Mucosa of stomach (tissue), 1 donor: ENCODE results near the gene CDH4.

Experiments used
- H3K27me3 ChIP-seq: one replicate; pipeline ENCODE4 v1.7.0; 2013; ENCODE audit warnings: mild to moderate bottlenecking, low read length; ENCODE audit not compliant: control insufficient read depth, insufficient read depth
- H3K36me3 ChIP-seq: one replicate; pipeline ENCODE4 v1.7.0; 2013; ENCODE audit warnings: low read length; ENCODE audit not compliant: control insufficient read depth, insufficient read depth
- H3K4me1 ChIP-seq: one replicate; pipeline ENCODE4 v1.7.0; 2013; ENCODE audit warnings: mild to moderate bottlenecking, low read length; ENCODE audit not compliant: control insufficient read depth, insufficient read depth
- H3K4me3 ChIP-seq: one replicate; pipeline ENCODE4 v1.7.0; 2013; ENCODE audit warnings: low read length
- H3K9ac ChIP-seq: one replicate; pipeline ENCODE4 v1.7.0; 2013; ENCODE audit warnings: mild to moderate bottlenecking, low read length, moderate library complexity
- H3K9me3 ChIP-seq: one replicate; pipeline ENCODE4 v1.7.0; 2013; ENCODE audit warnings: mild to moderate bottlenecking, low read length, moderate library complexity; ENCODE audit not compliant: control insufficient read depth
- donor health status: Pancreatic carcinoma.

Gene CDH4

GRCh38 chr20:61763740-61764400, 511.8 kb downstream of the CDH4 start:
- H3K27me3 ChIP-seq, result no peaks in the 10 kb centered on the region

GRCh38 chr20:61764471-61765025, 512.5 kb downstream of the CDH4 start:
- no peaks in the 10 kb centered on the region for H3K9me3 ChIP-seq
- no peak overlapping the region for H3K4me3 ChIP-seq
- H3K36me3 ChIP-seq, result no peaks in the 10 kb centered on the region
- no peak overlapping the region for H3K9ac ChIP-seq
- H3K27me3 ChIP-seq, result no peaks in the 10 kb centered on the region
- no peaks in the 10 kb centered on the region for H3K4me1 ChIP-seq

More at GRCh38 chr20:61763740-61764400, 511.8 kb downstream of the CDH4 start:
- Histone ChIP-seq H3K9ac (no peak overlapping the region), H3K9me3 (no peaks in the 10 kb centered on the region), H3K4me3 (no peak overlapping the region), H3K36me3 (no peaks in the 10 kb centered on the region), H3K4me1 (no peaks in the 10 kb centered on the region)

- H3K4me3 ChIP-seq, result no peak overlapping the region
- no peaks in the 10 kb centered on the region for H3K27me3 ChIP-seq
- H3K4me1 ChIP-seq, result no peaks in the 10 kb centered on the region
- H3K9ac ChIP-seq, result no peak overlapping the region
- H3K9me3 ChIP-seq, result no peaks in the 10 kb centered on the region
- H3K36me3 ChIP-seq, result no peaks in the 10 kb centered on the region
Measured at GRCh38 chr20:61765081-61765870, 513.2 kb downstream of the CDH4 start.

GRCh38 chr20:61765871-61766654, 514.0 kb downstream of the CDH4 start:
- no peak overlapping the region for H3K9ac ChIP-seq
- no peaks in the 10 kb centered on the region for H3K36me3 ChIP-seq
- no peak overlapping the region for H3K4me3 ChIP-seq
- no peaks in the 10 kb centered on the region for H3K4me1 ChIP-seq
- no peaks in the 10 kb centered on the region for H3K27me3 ChIP-seq
- no peaks in the 10 kb centered on the region for H3K9me3 ChIP-seq

- Histone ChIP-seq H3K9ac (no peak overlapping the region), H3K4me3 (no peak overlapping the region), H3K4me1 (no peaks in the 10 kb centered on the region), H3K36me3 (no peaks in the 10 kb centered on the region), H3K27me3 (no peaks in the 10 kb centered on the region), H3K9me3 (no peaks in the 10 kb centered on the region)
Measured at GRCh38 chr20:61766921-61767610, 515.0 kb downstream of the CDH4 start.

- Histone ChIP-seq H3K4me1 (no peaks in the 10 kb centered on the region), H3K9me3 (no peaks in the 10 kb centered on the region), H3K36me3 (no peaks in the 10 kb centered on the region), H3K9ac (no peak overlapping the region), H3K27me3 (no peaks in the 10 kb centered on the region), H3K4me3 (no peak overlapping the region)
Measured at GRCh38 chr20:61767761-61768494, 515.9 kb downstream of the CDH4 start.

- H3K9me3 ChIP-seq, result no peaks in the 10 kb centered on the region
- H3K4me3 ChIP-seq, result no peak overlapping the region
- H3K36me3 ChIP-seq, result no peaks in the 10 kb centered on the region
- no peaks in the 10 kb centered on the region for H3K4me1 ChIP-seq
- H3K27me3 ChIP-seq, result no peaks in the 10 kb centered on the region
- no peak overlapping the region for H3K9ac ChIP-seq
Measured at GRCh38 chr20:61768571-61769285, 516.7 kb downstream of the CDH4 start.

- Histone ChIP-seq H3K4me3 (no peak overlapping the region), H3K9ac (no peak overlapping the region), H3K9me3 (no peaks in the 10 kb centered on the region), H3K4me1 (no peaks in the 10 kb centered on the region), H3K36me3 (no peaks in the 10 kb centered on the region), H3K27me3 (no peaks in the 10 kb centered on the region)
Measured at GRCh38 chr20:61769286-61769832, 517.3 kb downstream of the CDH4 start.

- no peak overlapping the region for H3K4me3 ChIP-seq
- no peak overlapping the region for H3K9ac ChIP-seq
- H3K4me1 ChIP-seq, result no peaks in the 10 kb centered on the region
- H3K27me3 ChIP-seq, result no peaks in the 10 kb centered on the region
- no peaks in the 10 kb centered on the region for H3K9me3 ChIP-seq
- H3K36me3 ChIP-seq, result no peaks in the 10 kb centered on the region
Measured at GRCh38 chr20:61770113-61770585, 518.1 kb downstream of the CDH4 start.

- no peaks in the 10 kb centered on the region for H3K36me3 ChIP-seq
- H3K4me1 ChIP-seq, result no peaks in the 10 kb centered on the region
- no peaks in the 10 kb centered on the region for H3K27me3 ChIP-seq
- H3K4me3 ChIP-seq, result no peak overlapping the region
- H3K9me3 ChIP-seq, result no peaks in the 10 kb centered on the region
- no peak overlapping the region for H3K9ac ChIP-seq
Measured at GRCh38 chr20:61771805-61772350, 519.8 kb downstream of the CDH4 start.
